HCT116 (cell line): Measurements from ENCODE around the gene KMT5C. TPM values are rescaled to one million over a fixed set of nuclear protein-coding genes. Genes with fewer than 3 reads are reported as not detected.

Experiments used
- ATAC-seq: fragments of 200-7000 bp; cut with Tn5 transposase; 2 replicates; pipeline ENCODE4 v1.9.1; 2020; ENCODE audit warnings: mild to moderate bottlenecking, moderate library complexity
- BruUV-seq: library from RNA; stranded (reverse); fragments of 400-500 nt; replicated peaks from 2 replicates; lab custom pipeline; 2021; lab: Mats Ljungman, UMichigan
- CTCF ChIA-PET: fragments of 300-600 bp; sonication (Branson Sonifier 250); formaldehyde crosslinking; loops from one replicate; lab custom pipeline; 2021; ENCODE audit warnings: antibody characterized with exemption; lab: Charles Lee
- POLR2A ChIA-PET: fragments of 300-600, 350-600 bp; sonication (Branson Sonifier 250); formaldehyde crosslinking; loops from one replicate; lab custom pipeline; 2021; ENCODE audit warnings: antibody characterized with exemption; lab: Charles Lee
- RAD21 ChIA-PET, 2 experiments: fragments of 300-600 bp; sonication (Branson Sonifier 250); formaldehyde crosslinking; loops; one replicate each; lab custom pipeline; 2023; ENCODE audit warnings: low total read pairs in 2 of 2; ENCODE audit not compliant: uncharacterized antibody in 2 of 2, unreplicated experiment in 2 of 2, low non-redundant PET in 1 of 2; lab: Charles Lee
- DNase-seq: peaks from one replicate; pipeline ENCODE4 v3.0.0-alpha.2; 2010; ENCODE audit warnings: low read depth, low spot score
- H2AFZ ChIP-seq: fragments of 200-600 bp; shearing (Covaris generic), sonication (generic); 2 replicates; pipeline ENCODE4 v1.6.1; 2017; ENCODE audit warnings: low read depth, mixed run types, mixed read lengths, antibody characterized with exemption, low read length; ENCODE audit not compliant: poor library complexity, severe bottlenecking
- H3K27ac ChIP-seq: 2 replicates; pipeline ENCODE4 v1.5.1; 2012; ENCODE audit warnings: low read depth, low read length
- H3K27me3 ChIP-seq: fragments of 200-600 bp; sonication (generic); 2 replicates; pipeline ENCODE4 v1.6.1; 2016; ENCODE audit warnings: mixed run types, low read length, mixed read lengths; ENCODE audit not compliant: insufficient read depth
- H3K36me3 ChIP-seq, 2 experiments: fragments of 200-500 bp in 1 of 2; fragments of 200-600 bp in 1 of 2; sonication (Bioruptor generic) in 1 of 2; sonication (generic) in 1 of 2; 2 replicates each; pipeline versions ENCODE4 v1.5.1 to v1.6.1; 2014 to 2016; ENCODE audit warnings: low read length in 2 of 2, inconsistent platforms in 1 of 2, mixed read lengths in 1 of 2, mixed run types in 1 of 2; ENCODE audit not compliant: insufficient read depth in 2 of 2, control insufficient read depth in 1 of 2
- H3K4me1 ChIP-seq, 2 experiments: fragments of 200-600 bp in 1 of 2; sonication (generic) in 1 of 2; 2 replicates each; pipeline versions ENCODE4 v1.5.1 to v1.6.1; 2012 to 2017; ENCODE audit warnings: low read length in 2 of 2, inconsistent platforms in 1 of 2, mild to moderate bottlenecking in 1 of 2, mixed read lengths in 1 of 2, mixed run types in 1 of 2, moderate library complexity in 1 of 2; ENCODE audit not compliant: insufficient read depth in 2 of 2, control insufficient read depth in 1 of 2
- H3K4me2 ChIP-seq: fragments of 200-600 bp; sonication (generic); 2 replicates; pipeline ENCODE4 v1.6.1; 2017; ENCODE audit warnings: mixed run types, low read length, mixed read lengths
- H3K4me3 ChIP-seq, 2 experiments: fragments of 200-600 bp in 1 of 2; sonication (generic) in 1 of 2; replicated peaks in 1 of 2; 2 replicates each; pipeline ENCODE4 v1.5.1; 2011 to 2016; ENCODE audit warnings: low read length in 2 of 2, control low read depth in 1 of 2, low read depth in 1 of 2, mild to moderate bottlenecking in 1 of 2, mixed read lengths in 1 of 2, mixed run types in 1 of 2
- H3K79me2 ChIP-seq: fragments of 200-600 bp; sonication (generic); 2 replicates; pipeline ENCODE4 v1.6.1; 2017; ENCODE audit warnings: mild to moderate bottlenecking, mixed run types, low read length, moderate library complexity, mixed read lengths; ENCODE audit not compliant: insufficient read depth
- H3K9ac ChIP-seq: fragments of 200-600 bp; sonication (generic); 2 replicates; pipeline ENCODE4 v1.6.1; 2016; ENCODE audit warnings: low read length, mixed read lengths
- H3K9me2 ChIP-seq: fragments of 200-600 bp; sonication (generic), shearing (Covaris generic); 2 replicates; pipeline ENCODE4 v1.6.1; 2017; ENCODE audit warnings: mixed run types, mild to moderate bottlenecking, moderate library complexity; ENCODE audit not compliant: insufficient read depth
- H3K9me3 ChIP-seq, 2 experiments: fragments of 200-500 bp in 1 of 2; fragments of 200-600 bp in 1 of 2; sonication (Bioruptor generic) in 1 of 2; sonication (generic) in 1 of 2; 2 replicates each; pipeline ENCODE4 v1.6.1; 2014 to 2017; ENCODE audit warnings: low read length in 2 of 2, mixed read lengths in 2 of 2, inconsistent platforms in 1 of 2, low read depth in 1 of 2, mild to moderate bottlenecking in 1 of 2, mixed run types in 1 of 2, moderate library complexity in 1 of 2; ENCODE audit not compliant: control insufficient read depth in 1 of 2, insufficient read depth in 1 of 2
- H4K20me1 ChIP-seq: fragments of 200-600 bp; sonication (generic), shearing (Covaris generic); 2 replicates; pipeline ENCODE4 v1.6.1; 2017; ENCODE audit warnings: mixed run types, mild to moderate bottlenecking, moderate library complexity; ENCODE audit not compliant: insufficient read depth
- CEBPB ChIP-seq: IDR thresholded peaks from 2 replicates; pipeline ENCODE4 v1.6.1; 2012; ENCODE audit warnings: low read depth
- JUND ChIP-seq: IDR thresholded peaks from 2 replicates; pipeline ENCODE4 v1.6.1; 2012
- POLR2AphosphoS5 ChIP-seq: IDR thresholded peaks from 2 replicates; pipeline ENCODE4 v1.6.1; 2011; ENCODE audit warnings: mild to moderate bottlenecking, low read depth, low read length, moderate library complexity
- RAD21 ChIP-seq: IDR thresholded peaks from 2 replicates; pipeline ENCODE4 v1.6.1; 2012; ENCODE audit warnings: low read depth, mild to moderate bottlenecking
- TCF7L2 ChIP-seq: IDR thresholded peaks from 2 replicates; pipeline ENCODE4 v1.7.0; 2011; ENCODE audit warnings: borderline replicate concordance, inconsistent platforms; ENCODE audit not compliant: insufficient read depth, insufficient read length; ENCODE audit errors: extremely low read depth
- YY1 ChIP-seq: IDR thresholded peaks from 2 replicates; pipeline ENCODE4 v1.6.1; 2011; ENCODE audit warnings: low read length, low read depth, moderate library complexity, mild to moderate bottlenecking; ENCODE audit not compliant: insufficient replicate concordance; ENCODE audit errors: extremely low read depth
- ZFX ChIP-seq: fragments of 450-650 bp; IDR thresholded peaks from 2 replicates; pipeline ENCODE4 v1.6.1; 2017
- ZNF274 ChIP-seq: fragments of 200-500 bp; sonication (Bioruptor generic); IDR thresholded peaks from 2 replicates; pipeline ENCODE4 v1.6.1; 2014; ENCODE audit warnings: mild to moderate bottlenecking, low read depth, low read length, inconsistent platforms
- intact Hi-C: fragments of 100-400 bp; cut with micrococcal nuclease; formaldehyde crosslinking; loops from 2 replicates; pipeline ENCODE4 v1.10.0; 2022
- total RNA-seq: library from RNA; stranded (reverse); gene quantifications from one replicate; pipeline ENCODE4 v1.2.1, GENCODE V29; 2021; ENCODE audit not compliant: unreplicated experiment
- TF ChIP-seq, protein P1 (sequence below): IDR thresholded peaks from 2 replicates; pipeline ENCODE4 v1.6.1; 2012
- TF ChIP-seq, protein P2 (sequence below): IDR thresholded peaks from 2 replicates; pipeline ENCODE4 v1.6.1; 2012
- TF ChIP-seq, protein P3 (sequence below), 3 experiments: fragments of 200-600 bp in 1 of 3; sonication (generic) in 1 of 3; IDR thresholded peaks in 2 of 3; conservative IDR thresholded peaks in 1 of 3; 2 replicates each; pipeline ENCODE4 v1.5.1; 2012 to 2017; ENCODE audit warnings: low read depth in 2 of 3, low read length in 2 of 3, antibody characterized with exemption in 1 of 3, borderline replicate concordance in 1 of 3, control low read depth in 1 of 3, mild to moderate bottlenecking in 1 of 3, mixed read lengths in 1 of 3, mixed run types in 1 of 3, moderate library complexity in 1 of 3; ENCODE audit not compliant: insufficient read depth in 1 of 3

Gene KMT5C
- total RNA-seq, 1 experiment from 2014 or later, result 27.5 TPM

DNA sequence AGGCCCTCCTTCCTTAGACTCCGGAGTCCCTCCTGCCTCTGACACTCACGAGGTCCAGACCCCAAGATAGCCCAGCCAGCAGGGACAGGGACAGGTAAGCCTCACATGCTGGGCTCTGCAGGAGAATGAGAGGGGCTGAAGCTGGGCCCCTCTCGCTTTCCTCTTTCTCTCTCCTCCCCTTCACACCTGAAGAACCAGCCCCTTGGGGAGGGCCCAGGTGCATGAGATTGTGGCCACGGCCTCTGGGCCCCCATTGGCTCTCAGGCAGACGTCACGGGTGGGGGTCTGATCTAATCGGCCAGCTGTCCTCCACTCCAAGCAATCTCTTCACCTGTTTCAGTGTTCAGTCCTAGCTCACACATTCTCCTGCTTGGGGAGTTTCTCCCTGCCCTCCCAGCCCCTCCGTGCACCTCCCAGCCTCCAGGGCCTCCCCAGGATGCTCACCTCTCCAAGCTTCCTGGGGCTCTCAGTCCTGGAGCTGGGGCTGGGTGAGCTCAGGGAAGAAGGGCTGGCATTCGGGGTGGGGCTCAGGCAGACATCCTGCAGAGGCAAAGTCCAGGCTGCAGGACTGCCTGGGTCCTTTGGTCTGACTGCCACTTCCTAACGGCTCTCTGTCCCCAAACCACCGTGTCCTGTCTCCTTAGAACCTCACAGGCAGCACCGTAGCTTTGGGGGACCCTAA, 17.3 kb upstream of the KMT5C start:
- DNase-seq (no peak), ATAC-seq (no peak)
- Histone ChIP-seq H3K27me3 (no peaks in the 10 kb centered on the region), H3K4me2 (no peak overlapping the region), H3K9me2 (no peaks in the 10 kb centered on the region), H3K27ac (no peak overlapping the region), H3K4me1 (peaks cover 1 to 2% of the 10 kb centered on the region in 2 experiments; a peak in 3 of 4 replicates), H2AFZ (no peak overlapping the region), H3K9me3 (no peaks in the 10 kb centered on the region), H3K9ac (no peak overlapping the region), H3K36me3 (no peaks in the 10 kb centered on the region), H3K79me2 (no peaks in the 10 kb centered on the region), H4K20me1 (no peaks in the 10 kb centered on the region), H3K4me3 (no peak overlapping the region)
- BruUV-seq, result no TSS peak
- TF ChIP-seq RAD21 (no peak), TCF7L2 (no peak)
- ChIA-PET CTCF (interaction anchor here (2.6 kb wide), 1 partner anchor 20 kb away, joined by 12 read pairs; no protein-coding TSS in a partner anchor), POLR2A (no interaction called here), RAD21 (no interaction called here)
- intact Hi-C loops, result no loop called here

DNA sequence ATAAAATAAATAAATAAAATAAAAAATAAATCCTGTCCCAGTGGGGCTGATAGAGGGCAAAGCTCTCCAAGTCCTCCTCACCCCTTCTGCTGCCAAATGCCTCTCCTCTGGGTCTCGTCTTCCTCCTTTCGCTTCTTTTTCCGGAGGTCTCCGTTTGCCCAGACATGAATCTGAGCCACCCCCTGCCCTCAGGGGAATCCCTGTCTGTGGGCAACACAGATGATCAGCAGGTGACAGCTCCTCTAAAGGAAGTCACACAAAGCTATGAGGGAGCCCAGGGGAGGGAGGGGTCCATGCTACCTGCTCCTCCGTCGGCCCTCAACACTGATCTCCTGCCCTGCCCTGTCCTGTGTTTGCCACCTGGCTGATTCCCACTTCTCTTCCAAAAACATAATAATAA, 15.0 kb upstream of the KMT5C start:
- Histone ChIP-seq H3K27ac (no peak overlapping the region), H3K79me2 (no peaks in the 10 kb centered on the region), H3K36me3 (no peaks in the 10 kb centered on the region), H4K20me1 (no peaks in the 10 kb centered on the region), H3K27me3 (no peaks in the 10 kb centered on the region), H3K4me1 (peaks cover 5 to 14% of the 10 kb centered on the region in 2 experiments; a peak in 3 of 4 replicates), H3K9me2 (no peaks in the 10 kb centered on the region), H2AFZ (no peak overlapping the region), H3K4me3 (no peak overlapping the region), H3K4me2 (no peak overlapping the region), H3K9ac (no peak overlapping the region), H3K9me3 (no peaks in the 10 kb centered on the region)
- CTCF ChIA-PET, result no interaction called here
- no peak for TF ChIP-seq JUND
- TF ChIP-seq CEBPB, result no peak
- TF ChIP-seq, protein P1, sequence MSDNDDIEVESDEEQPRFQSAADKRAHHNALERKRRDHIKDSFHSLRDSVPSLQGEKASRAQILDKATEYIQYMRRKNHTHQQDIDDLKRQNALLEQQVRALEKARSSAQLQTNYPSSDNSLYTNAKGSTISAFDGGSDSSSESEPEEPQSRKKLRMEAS, result no peak
- TF ChIP-seq TCF7L2, result no peak
- TF ChIP-seq ZFX, result no peak
- TF ChIP-seq, protein P2, sequence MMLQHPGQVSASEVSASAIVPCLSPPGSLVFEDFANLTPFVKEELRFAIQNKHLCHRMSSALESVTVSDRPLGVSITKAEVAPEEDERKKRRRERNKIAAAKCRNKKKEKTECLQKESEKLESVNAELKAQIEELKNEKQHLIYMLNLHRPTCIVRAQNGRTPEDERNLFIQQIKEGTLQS, result no peak
- TF ChIP-seq, protein P3, sequence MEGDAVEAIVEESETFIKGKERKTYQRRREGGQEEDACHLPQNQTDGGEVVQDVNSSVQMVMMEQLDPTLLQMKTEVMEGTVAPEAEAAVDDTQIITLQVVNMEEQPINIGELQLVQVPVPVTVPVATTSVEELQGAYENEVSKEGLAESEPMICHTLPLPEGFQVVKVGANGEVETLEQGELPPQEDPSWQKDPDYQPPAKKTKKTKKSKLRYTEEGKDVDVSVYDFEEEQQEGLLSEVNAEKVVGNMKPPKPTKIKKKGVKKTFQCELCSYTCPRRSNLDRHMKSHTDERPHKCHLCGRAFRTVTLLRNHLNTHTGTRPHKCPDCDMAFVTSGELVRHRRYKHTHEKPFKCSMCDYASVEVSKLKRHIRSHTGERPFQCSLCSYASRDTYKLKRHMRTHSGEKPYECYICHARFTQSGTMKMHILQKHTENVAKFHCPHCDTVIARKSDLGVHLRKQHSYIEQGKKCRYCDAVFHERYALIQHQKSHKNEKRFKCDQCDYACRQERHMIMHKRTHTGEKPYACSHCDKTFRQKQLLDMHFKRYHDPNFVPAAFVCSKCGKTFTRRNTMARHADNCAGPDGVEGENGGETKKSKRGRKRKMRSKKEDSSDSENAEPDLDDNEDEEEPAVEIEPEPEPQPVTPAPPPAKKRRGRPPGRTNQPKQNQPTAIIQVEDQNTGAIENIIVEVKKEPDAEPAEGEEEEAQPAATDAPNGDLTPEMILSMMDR (IDR thresholded peaks at IDR 0.05 in 2 of 3, conservative IDR thresholded peaks at IDR 0.05 in 1 of 3; ENCODE audit: borderline replicate concordance in 1 of 3, insufficient read depth in 1 of 3, low read depth in 2 of 3, low read length in 2 of 3), result no peak
- TF ChIP-seq POLR2AphosphoS5, result no peak
- no peak for TF ChIP-seq YY1
- no peak for TF ChIP-seq ZNF274
- no peak for DNase-seq
- intact Hi-C loops, result no loop called here
- RAD21 ChIA-PET, result no interaction called here
- POLR2A ChIA-PET, result no interaction called here
- no TSS peak for BruUV-seq
- no peak for ATAC-seq
